ENCODE results near the gene TNS4. TPM values are rescaled to one million over a fixed set of nuclear protein-coding genes. Genes with fewer than 3 reads are reported as not detected.
A peak's percentile ranks its signal among the peaks of the same experiment; 100 is the strongest.

TNS4 gene
- total RNA-seq, 1 donor from 2014 or later = not detected

DNA sequence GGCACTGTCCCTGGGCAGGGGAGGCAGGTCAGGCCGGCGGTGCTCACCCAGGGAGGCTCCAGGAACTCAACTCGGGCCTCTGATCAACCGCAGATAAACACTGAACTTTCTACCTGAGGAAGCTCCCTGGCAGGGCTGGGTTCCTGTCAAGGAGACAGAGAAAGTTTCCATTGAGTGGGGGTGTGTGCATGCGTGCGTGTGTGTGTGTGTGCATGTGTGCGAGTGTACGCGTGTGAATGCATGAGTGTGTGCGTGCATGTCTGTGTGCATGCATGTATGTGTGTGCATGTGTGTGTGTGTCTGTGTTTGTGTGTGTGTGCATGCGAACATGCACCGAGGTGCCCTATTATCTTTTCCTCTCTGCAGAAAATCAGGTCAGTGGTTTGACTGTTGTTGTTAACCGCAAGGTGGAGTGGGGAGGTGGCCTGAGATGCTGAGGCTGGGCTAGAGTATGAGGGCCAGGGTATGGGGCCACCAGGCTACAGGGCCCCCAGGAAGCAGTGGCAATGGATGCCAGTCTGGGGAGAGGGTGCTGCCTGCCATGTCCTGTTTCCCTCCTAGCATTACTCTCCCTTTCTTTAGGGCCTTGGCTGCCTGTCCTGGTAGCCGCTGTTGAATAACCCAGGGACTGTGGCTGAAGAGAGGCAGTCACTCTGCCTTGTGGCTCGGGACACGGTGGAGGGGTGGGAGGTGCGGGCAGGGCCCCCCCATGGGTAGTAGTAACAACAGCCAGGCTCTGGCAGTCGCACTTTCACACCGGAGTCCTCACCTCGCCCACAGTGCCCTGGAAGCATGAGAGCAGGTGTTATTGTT, 39.8 kb upstream of the TNS4 start:
- no peak for DNase-seq
- Histone ChIP-seq H3K4me1 (peaks cover 80% of the 10 kb centered on the region), H3K36me3 (no peaks in the 10 kb centered on the region), H3K27me3 (ENCODE audit: low read depth) (no peaks in the 10 kb centered on the region), H3K4me3 (no peak overlapping the region), H3K9me3 (replicated peaks) (no peaks in the 10 kb centered on the region), H3K27ac (replicated peaks) (peak overlapping the region; percentile 94)
- TF ChIP-seq CTCF (IDR thresholded peaks at IDR 0.05; ENCODE audit: borderline replicate concordance) = no peak
- intact Hi-C loops (cut with micrococcal nuclease) = no loop called here

- H3K36me3 ChIP-seq = no peaks in the 10 kb centered on the region
- peak overlapping the region; percentile 94 for H3K27ac ChIP-seq (replicated peaks)
- H3K4me1 ChIP-seq = peaks cover 88% of the 10 kb centered on the region
- no peak for DNase-seq
- no peaks in the 10 kb centered on the region for H3K9me3 ChIP-seq (replicated peaks)
- H3K4me3 ChIP-seq = no peak overlapping the region
- TF ChIP-seq CTCF (IDR thresholded peaks at IDR 0.05; ENCODE audit: borderline replicate concordance) = no peak
- H3K27me3 ChIP-seq (ENCODE audit: low read depth) = no peaks in the 10 kb centered on the region
- intact Hi-C loops (cut with micrococcal nuclease) = no loop called here
These were observed 39.0 kb upstream of the TNS4 start for GRCh38 chr17:40540448-40540847.

GRCh38 chr17:40539711-40540411, 38.4 kb upstream of the TNS4 start:
- no peak for TF ChIP-seq CTCF (IDR thresholded peaks at IDR 0.05; ENCODE audit: borderline replicate concordance)
- DNase-seq = no peak
- Histone ChIP-seq H3K4me1 (peaks cover 94% of the 10 kb centered on the region), H3K27ac (replicated peaks) (peak overlapping the region; percentile 94), H3K36me3 (no peaks in the 10 kb centered on the region), H3K9me3 (replicated peaks) (no peaks in the 10 kb centered on the region), H3K27me3 (ENCODE audit: low read depth) (no peaks in the 10 kb centered on the region), H3K4me3 (no peak overlapping the region)
- intact Hi-C loops (cut with micrococcal nuclease) = loop anchor here (10.0 kb wide), 1 partner anchor 95 kb away; the partner anchor contains the start of gene IGFBP4

DNA sequence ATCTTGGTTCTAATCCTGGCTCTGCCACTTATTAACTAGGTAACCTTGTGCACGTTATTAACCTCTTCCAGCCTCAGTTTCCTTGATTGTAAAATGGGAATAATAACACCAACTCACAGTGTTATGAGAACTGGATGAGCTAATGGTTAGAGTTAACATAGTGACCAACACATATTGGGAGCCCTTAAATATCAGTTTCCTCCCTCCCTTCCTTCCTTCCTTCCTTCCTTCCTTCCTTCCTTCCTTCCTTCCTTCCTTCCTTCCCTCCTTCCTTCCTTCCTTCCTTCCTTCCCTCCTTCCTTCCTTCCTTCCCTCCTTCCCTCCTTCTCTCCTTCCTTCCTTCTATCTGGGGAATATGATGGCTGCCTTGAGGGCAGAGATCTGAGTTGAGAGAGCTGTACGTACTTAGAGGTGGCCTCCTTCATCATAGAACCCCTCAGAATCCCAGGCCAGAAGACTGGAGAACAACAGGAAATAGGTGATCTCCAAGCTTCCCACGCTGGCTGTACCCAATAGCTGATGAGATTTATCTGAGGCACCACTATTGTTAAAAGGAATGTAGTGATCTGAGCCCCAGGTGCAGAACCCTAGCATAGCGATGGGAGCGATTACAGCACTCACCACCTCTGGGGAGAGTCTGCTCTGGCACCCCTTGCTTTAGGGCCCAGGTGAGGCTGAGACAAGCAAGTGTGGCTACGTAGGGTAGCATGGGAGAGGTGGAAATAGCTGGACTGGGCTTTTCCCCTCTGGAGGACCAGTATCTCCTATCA, 37.7 kb upstream of the TNS4 start:
- H3K36me3 ChIP-seq = no peaks in the 10 kb centered on the region
- H3K27ac ChIP-seq (replicated peaks) = peak overlapping the region; percentile 94
- H3K4me3 ChIP-seq = no peak overlapping the region
- no peak for TF ChIP-seq CTCF (IDR thresholded peaks at IDR 0.05; ENCODE audit: borderline replicate concordance)
- no peak for DNase-seq
- H3K9me3 ChIP-seq (replicated peaks) = no peaks in the 10 kb centered on the region
- H3K27me3 ChIP-seq (ENCODE audit: low read depth) = no peaks in the 10 kb centered on the region
- intact Hi-C loops (cut with micrococcal nuclease) = loop anchor here (10.0 kb wide), 1 partner anchor 94 kb away; the partner anchor contains the start of gene IGFBP4
- peaks cover 98% of the 10 kb centered on the region for H3K4me1 ChIP-seq

Measured in left ventricle myocardium inferior (tissue), 1 donor.